ENCODE results near the gene VEZF1. TPM values are rescaled to one million over a fixed set of nuclear protein-coding genes. Genes with fewer than 3 reads are reported as not detected.
"Not testable (repeated sequence)": the region's sequence is repeated elsewhere in the genome, so short reads cannot be mapped to it uniquely, and the experiment has no call there.

VEZF1 gene
- total and polyA plus RNA-seq, 5 experiments from 2014 or later, result 41.1 to 92.8 (median 48.9) TPM

DNA sequence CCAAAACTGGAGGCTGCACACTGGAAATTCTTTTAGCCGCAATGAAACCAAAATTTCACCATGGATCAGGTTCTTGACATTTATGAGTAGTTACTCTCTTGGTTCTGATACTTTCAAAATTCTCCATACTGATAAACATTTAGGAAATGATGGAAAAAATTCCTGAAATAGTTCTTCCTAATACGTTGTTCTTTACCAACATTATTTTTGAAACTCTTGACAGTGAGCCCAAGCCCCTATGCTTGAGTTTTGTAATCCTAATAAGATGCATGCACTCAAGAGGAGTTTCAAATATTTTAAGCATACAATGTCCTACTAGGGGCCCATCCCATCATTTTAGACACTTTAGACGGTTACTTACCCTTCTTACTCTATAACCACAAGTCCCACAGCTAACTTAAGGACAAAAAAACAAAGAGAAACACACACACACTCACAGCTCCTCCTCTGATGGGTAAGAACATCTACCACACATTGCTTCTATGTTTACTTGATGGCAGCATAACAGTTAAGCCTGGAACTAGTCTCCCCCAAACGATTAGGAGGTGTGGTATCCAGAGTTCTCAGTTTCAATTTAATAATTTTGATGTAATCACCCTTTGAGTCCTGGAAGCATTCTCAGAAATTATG lies 3.7 kb downstream of the VEZF1 start:
- POLR2A ChIA-PET, result interaction anchor here (1.2 kb wide), 1 partner anchor 9 kb away, joined by 3 read pairs; no protein-coding TSS in a partner anchor
- Mint-ChIP-seq H3K4me1 (peaks cover 42 to 76% (median 72%) of the 10 kb centered on the region in 4 donors), H3K9me3 (no peaks in the 10 kb centered on the region)

DNA sequence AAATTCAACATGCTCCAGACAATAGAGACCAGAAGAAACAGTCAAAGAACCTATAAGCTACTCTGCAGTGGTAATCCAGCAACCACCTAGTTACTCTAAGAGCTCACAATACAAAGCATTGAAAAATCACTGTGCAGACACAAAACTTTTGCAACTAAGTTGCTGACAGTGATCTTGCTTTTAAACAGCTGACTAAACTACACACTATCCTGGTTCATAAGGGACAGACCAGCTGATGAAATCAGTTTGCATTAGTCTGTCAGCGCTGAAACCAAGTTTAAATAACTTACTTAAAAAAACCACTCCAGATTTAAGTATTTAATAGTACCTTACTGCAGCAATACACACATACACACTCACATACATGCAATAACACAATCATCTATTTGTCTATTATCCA lies 4.6 kb downstream of the VEZF1 start:
- no peak for ATAC-seq
- Mint-ChIP-seq H3K27ac (peak overlapping the region in 7 of 10 donors; percentile 0 to 85 (median 43)), H3K4me1 (peaks cover 40 to 73% (median 65%) of the 10 kb centered on the region in 4 donors), H3K27me3 (no peaks in the 10 kb centered on the region), H3K9me3 (no peaks in the 10 kb centered on the region), H3K4me3 (peak overlapping the region in 6 of 10 donors; percentile 43 to 94 (median 71)), H3K36me3 (peaks cover 3 to 63% (median 3%) of the 10 kb centered on the region in 3 donors)
- POLR2A ChIA-PET, result interaction anchor here (0.6 to 1.3 kb wide), 5 partner anchors 10 to 1916 kb away, joined by 3 to 10 read pairs (median 4); partner anchors contain the start of genes MRPS23 and SRSF1
- DNase-seq, result no peak

More for the DNA sequence above, 3.7 kb downstream of the VEZF1 start:
- no peak for ATAC-seq
- peaks cover 0 to 53% (median 0%) of the 10 kb centered on the region in 3 donors for H3K36me3 Mint-ChIP-seq
- DNase-seq, result no peak
- peak overlapping the region in 8 of 10 donors; percentile 15 to 86 (median 54) for H3K27ac Mint-ChIP-seq
- H3K27me3 Mint-ChIP-seq, result peaks cover 0 to 2% (median 0%) of the 10 kb centered on the region in 5 donors
- H3K4me3 Mint-ChIP-seq, result peak overlapping the region in 8 of 10 donors; percentile 28 to 94 (median 69)

DNA sequence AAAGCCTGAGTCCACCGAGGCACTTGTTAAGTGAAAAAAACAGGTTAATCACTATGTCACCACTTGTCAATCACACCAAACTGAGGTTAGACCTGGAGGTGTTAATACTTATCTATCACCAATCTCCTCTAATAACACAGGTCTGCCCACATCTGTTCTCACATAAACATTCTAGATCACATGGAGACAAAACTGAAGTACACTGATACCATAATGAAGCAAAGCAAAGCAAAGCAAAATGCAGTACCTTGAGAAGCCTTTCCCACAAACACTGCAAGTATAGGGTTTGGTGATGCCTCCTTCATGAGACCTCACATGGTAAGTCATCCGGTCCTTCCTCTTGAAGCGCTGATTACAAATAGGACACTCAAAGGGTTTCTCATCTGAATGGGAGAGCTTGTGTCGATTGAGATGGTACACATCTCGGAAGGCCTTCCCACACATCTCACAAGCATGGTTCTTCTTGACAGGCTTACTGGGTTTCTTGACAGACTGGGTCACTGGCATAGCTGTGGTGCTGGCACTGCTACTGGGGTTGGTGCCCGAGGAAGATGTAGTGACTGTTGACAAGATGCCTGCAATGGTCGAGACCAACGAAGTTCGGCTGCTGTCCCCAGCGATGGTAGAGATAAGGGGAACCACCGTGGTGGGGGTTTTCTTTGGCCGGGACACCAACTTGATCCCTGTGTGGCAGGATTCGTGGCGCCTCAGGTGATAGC lies 5.4 kb downstream of the VEZF1 start:
- ATAC-seq (no peak), DNase-seq (no peak)
- Mint-ChIP-seq H3K4me3 (peak overlapping the region in 9 of 10 donors; percentile 1 to 91 (median 40)), H3K9me3 (no peaks in the 10 kb centered on the region), H3K27ac (peak overlapping the region in 9 of 10 donors; percentile 1 to 72 (median 42)), H3K27me3 (no peaks in the 10 kb centered on the region), H3K36me3 (peaks cover 3 to 70% (median 8%) of the 10 kb centered on the region in 3 donors), H3K4me1 (peaks cover 40 to 72% (median 67%) of the 10 kb centered on the region in 4 donors)
- POLR2A ChIA-PET, result interaction anchor here (0.6 to 1.3 kb wide), 5 partner anchors 11 to 1917 kb away, joined by 3 to 10 read pairs (median 4); partner anchors contain the start of genes MRPS23 and SRSF1

DNA sequence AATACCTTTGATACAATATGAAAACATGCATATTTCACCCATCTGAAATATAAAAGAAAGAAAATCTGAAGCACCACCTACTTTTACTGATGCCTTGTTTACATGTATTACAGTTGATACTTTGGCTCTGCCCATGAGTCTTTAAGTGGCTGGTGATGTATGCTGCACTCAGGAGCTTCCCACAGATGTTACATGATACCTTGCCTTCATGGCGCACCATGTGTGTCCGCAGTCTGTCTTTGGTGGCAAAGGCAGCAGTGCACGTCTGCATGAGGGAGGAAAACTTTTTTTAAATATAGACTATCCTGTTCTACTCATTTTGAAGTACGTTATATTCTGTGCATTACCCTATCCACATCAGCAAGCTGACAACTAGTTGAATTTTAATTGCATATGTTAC lies 7.5 kb downstream of the VEZF1 start:
- H3K27me3 Mint-ChIP-seq, result no peaks in the 10 kb centered on the region
- H3K9me3 Mint-ChIP-seq, result no peaks in the 10 kb centered on the region
- no peak overlapping the region for H3K4me3 Mint-ChIP-seq
- DNase-seq (no peak), ATAC-seq (no peak)
- POLR2A ChIA-PET, result no interaction called here
- peaks cover 11 to 91% (median 20%) of the 10 kb centered on the region in 3 donors for H3K36me3 Mint-ChIP-seq
- H3K27ac Mint-ChIP-seq, result peak overlapping the region in 3 of 10 donors; percentile 2 to 54 (median 15)
- peaks cover 32 to 59% (median 56%) of the 10 kb centered on the region in 4 donors for H3K4me1 Mint-ChIP-seq

DNA sequence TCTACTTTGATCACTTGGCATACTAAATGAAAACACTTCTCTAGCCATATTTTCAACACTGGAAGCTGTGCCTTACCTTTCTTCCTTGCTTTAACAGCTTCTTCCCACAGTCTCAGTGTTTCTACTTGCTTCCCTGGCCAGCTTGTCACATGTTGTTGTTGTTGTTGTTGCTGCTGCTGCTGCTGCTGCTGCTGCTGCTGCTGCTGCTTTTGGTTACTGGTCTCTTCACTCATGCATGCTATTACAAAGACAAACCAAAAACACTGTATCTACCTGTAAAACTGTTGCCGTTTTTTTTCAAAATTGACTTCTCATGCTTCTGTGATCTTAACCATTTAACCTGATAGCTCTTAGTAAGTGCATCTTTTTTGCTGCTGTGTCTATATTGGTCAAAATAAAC lies 9.0 kb downstream of the VEZF1 start:
- Mint-ChIP-seq H3K27me3 (no peaks in the 10 kb centered on the region), H3K27ac (peak overlapping the region in 6 of 10 donors; percentile 2 to 89 (median 52)), H3K36me3 (peaks cover 11 to 95% (median 20%) of the 10 kb centered on the region in 3 donors), H3K9me3 (no peaks in the 10 kb centered on the region), H3K4me1 (peaks cover 24 to 45% (median 42%) of the 10 kb centered on the region in 4 donors), H3K4me3 (no peak overlapping the region)
- no peak for DNase-seq
- POLR2A ChIA-PET, result interaction anchor here (0.6 to 1.2 kb wide), 2 partner anchors 20 to 124 kb away, joined by 3 to 8 read pairs; no protein-coding TSS in a partner anchor
- no peak for ATAC-seq

DNA sequence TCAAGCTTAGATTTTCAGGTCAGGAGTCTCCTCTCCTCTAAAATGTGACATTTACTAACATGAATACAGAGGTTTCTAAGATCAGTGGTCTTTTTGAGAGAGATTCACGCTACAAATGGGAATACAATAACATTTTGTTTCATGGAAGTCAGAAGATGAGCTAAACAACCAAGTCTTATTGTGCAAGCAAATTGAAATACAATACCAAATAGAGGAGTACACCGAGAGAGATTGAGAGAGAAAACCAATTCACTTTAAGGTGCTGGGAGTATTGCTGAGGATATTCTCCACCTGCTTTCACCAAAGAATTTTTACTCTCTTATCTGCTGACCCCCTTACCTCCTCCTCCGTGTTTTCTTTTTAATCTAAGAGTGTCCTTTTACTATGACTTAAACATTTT lies 11.5 kb downstream of the VEZF1 start:
- DNase-seq (no peak), ATAC-seq (no peak)
- Mint-ChIP-seq H3K4me1 (peaks cover 6 to 20% (median 17%) of the 10 kb centered on the region in 4 donors), H3K27ac (peak overlapping the region in 4 of 10 donors; percentile 27 to 60 (median 47)), H3K36me3 (peaks cover 11 to 95% (median 23%) of the 10 kb centered on the region in 3 donors), H3K9me3 (no peaks in the 10 kb centered on the region), H3K27me3 (no peaks in the 10 kb centered on the region), H3K4me3 (no peak overlapping the region)
- POLR2A ChIA-PET, result interaction anchor here (1.2 to 1.3 kb wide), 2 partner anchors 8 to 31 kb away, joined by 3 to 6 read pairs; no protein-coding TSS in a partner anchor

DNA sequence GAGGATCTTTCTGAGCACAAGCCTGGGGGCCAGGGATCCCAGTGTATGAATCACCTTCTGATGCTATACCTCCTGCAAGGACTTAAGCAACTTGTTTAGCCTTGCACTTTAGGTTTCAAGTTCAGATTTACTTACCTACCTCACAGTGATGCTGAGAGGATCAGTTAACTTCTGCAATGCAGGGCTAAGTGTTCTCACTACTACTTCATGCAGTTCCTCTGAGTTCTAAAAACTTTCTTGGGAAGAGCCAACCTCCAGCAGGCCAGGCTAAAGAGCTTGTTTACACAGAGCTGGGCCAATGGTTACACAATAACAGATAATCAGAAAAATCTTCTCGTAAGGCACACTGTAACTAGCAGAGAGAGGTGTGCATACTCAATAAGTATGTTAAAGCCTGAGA lies 13.0 kb downstream of the VEZF1 start:
- Mint-ChIP-seq H3K4me3 (no peak overlapping the region), H3K27me3 (no peaks in the 10 kb centered on the region), H3K4me1 (peaks cover 4 to 9% (median 5%) of the 10 kb centered on the region in 4 donors), H3K27ac (peak overlapping the region in 3 of 10 donors; percentile 19 to 81 (median 53)), H3K9me3 (no peaks in the 10 kb centered on the region), H3K36me3 (peaks cover 11 to 81% (median 23%) of the 10 kb centered on the region in 3 donors)
- POLR2A ChIA-PET, result interaction anchor here (0.6 to 1.2 kb wide), 2 partner anchors 10 to 24 kb away, joined by 3 to 4 read pairs; no protein-coding TSS in a partner anchor
- DNase-seq (no peak), ATAC-seq (no peak)

DNA sequence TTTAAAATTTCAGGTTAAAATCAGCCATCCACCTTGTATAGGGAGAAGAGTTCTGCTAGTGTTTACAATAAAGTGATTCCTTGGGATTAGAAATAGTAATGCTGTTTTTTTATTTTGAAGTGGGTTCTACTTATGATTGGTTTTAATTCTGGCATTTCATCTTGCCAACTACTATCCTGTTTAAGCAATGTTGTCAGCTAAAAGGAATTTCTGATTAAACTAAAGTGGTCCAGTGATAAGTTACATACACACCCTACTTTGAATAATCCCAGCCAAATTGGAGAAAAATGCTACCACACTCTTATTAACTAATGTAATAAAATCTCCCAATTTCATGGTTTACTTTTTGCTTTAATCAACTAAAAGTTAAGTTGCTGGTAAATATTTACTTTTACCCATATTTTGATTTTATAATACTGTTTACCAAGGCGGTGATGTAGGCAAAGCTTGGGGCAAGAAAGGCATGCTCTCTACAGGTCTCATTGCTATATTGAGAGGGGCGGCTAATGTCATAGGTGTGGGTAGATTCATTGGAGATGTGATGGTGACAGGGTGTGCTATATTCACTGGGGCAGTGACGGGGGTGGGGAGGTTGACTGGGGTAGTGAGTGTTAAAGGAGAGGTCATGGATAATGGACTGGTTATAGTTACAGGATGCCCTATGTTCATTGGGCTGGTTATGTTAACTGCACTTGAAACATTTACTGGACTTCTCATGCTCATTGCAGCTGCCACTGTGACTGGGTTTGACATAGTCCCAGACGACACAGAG lies 13.8 kb downstream of the VEZF1 start:
- ATAC-seq, POLR2A ChIA-PET, DNase-seq, H3K27me3 Mint-ChIP-seq, H3K4me3 Mint-ChIP-seq, H3K4me1 Mint-ChIP-seq, H3K9me3 Mint-ChIP-seq: not testable (repeated sequence)
- H3K27ac Mint-ChIP-seq, result peak overlapping the region in 3 of 10 donors; percentile 27 to 75 (median 28)
- H3K36me3 Mint-ChIP-seq, result peaks cover 11 to 73% (median 23%) of the 10 kb centered on the region in 3 donors

DNA sequence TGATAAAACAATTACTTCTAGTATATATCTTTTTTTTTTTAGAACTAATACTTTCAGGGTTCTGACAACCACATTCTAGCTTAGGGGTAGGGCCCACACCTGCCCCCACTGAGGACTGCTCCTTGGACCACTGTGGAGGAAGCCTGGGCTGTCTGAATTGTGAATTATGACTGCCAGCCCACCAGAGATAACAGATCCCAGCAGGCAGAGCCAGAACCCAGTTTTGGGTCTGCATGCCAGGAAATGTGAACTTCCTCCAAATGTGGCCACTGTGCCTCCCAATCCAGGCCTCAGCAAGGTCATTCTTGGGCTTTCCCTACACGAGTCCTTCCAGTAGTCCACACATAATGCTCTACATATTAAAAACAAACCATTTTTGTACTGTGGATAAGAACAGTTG lies 15.9 kb downstream of the VEZF1 start:
- H3K27me3 Mint-ChIP-seq, result no peaks in the 10 kb centered on the region
- DNase-seq (no peak), ATAC-seq (no peak)
- no peak overlapping the region for H3K4me3 Mint-ChIP-seq
- H3K4me1 Mint-ChIP-seq, result peaks cover 0 to 5% (median under 1%) of the 10 kb centered on the region in 4 donors
- POLR2A ChIA-PET, result interaction anchor here (1.4 kb wide), 1 partner anchor 14 kb away, joined by 5 read pairs; no protein-coding TSS in a partner anchor
- no peaks in the 10 kb centered on the region for H3K9me3 Mint-ChIP-seq
- H3K36me3 Mint-ChIP-seq, result peaks cover 8 to 53% (median 15%) of the 10 kb centered on the region in 3 donors
- peak overlapping the region in 1 of 10 donors; percentile 60 for H3K27ac Mint-ChIP-seq

DNA sequence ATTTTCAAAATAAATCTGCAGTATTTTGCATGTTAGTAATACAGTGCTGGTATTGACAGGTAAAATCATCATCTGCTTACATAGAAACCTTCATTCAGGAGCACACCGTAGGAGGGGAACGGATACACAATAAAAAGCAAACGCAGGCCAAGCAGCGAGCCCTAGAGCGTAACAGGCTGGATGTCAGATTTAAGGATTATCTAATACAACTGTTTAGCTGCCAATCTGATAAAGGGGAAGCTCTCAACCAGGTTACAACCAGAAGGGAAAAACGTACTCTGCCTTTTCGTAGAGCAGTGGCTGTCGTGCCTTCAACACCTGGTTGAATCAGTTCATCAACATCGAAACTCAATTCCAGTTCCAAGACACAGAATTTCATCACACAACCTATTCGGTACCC lies 16.5 kb downstream of the VEZF1 start:
- H3K4me3 Mint-ChIP-seq, result no peak overlapping the region
- H3K4me1 Mint-ChIP-seq, result peaks cover 0 to 5% (median under 1%) of the 10 kb centered on the region in 4 donors
- no peaks in the 10 kb centered on the region for H3K27me3 Mint-ChIP-seq
- ATAC-seq (no peak), DNase-seq (no peak)
- H3K36me3 Mint-ChIP-seq, result peaks cover 3 to 48% (median 11%) of the 10 kb centered on the region in 3 donors
- H3K9me3 Mint-ChIP-seq, result no peaks in the 10 kb centered on the region
- POLR2A ChIA-PET, result interaction anchor here (1.4 kb wide), 1 partner anchor 15 kb away, joined by 5 read pairs; no protein-coding TSS in a partner anchor
- H3K27ac Mint-ChIP-seq, result peak overlapping the region in 2 of 10 donors; percentile 37 to 51

DNA sequence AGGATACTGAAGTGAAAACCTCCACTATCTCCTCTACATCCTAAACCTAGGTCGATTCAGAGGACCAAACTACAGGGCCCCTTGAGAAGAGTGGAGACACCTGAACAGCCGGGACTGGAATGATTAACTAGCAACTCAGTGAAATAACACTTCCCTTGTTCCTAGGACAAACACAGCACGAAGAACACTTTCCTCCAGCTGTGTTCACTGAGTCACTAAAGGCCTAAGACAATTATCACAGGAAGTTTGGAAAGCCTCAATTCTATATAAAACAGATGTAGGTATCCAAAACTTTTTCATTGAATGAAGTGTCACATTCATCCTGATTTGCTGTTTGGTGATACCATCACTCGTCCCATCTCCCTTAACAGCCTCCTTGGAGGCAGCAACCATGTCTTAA lies 17.3 kb downstream of the VEZF1 start:
- ATAC-seq (no peak), DNase-seq (no peak)
- no peaks in the 10 kb centered on the region for H3K9me3 Mint-ChIP-seq
- H3K27ac Mint-ChIP-seq, result peak overlapping the region in 1 of 10 donors; percentile 51
- H3K4me1 Mint-ChIP-seq, result no peaks in the 10 kb centered on the region
- H3K4me3 Mint-ChIP-seq, result no peak overlapping the region
- H3K27me3 Mint-ChIP-seq, result no peaks in the 10 kb centered on the region
- POLR2A ChIA-PET, result interaction anchor here (0.6 kb wide), 1 partner anchor 24 kb away, joined by 3 read pairs; no protein-coding TSS in a partner anchor
- H3K36me3 Mint-ChIP-seq, result peaks cover 0 to 39% (median 3%) of the 10 kb centered on the region in 3 donors

DNA sequence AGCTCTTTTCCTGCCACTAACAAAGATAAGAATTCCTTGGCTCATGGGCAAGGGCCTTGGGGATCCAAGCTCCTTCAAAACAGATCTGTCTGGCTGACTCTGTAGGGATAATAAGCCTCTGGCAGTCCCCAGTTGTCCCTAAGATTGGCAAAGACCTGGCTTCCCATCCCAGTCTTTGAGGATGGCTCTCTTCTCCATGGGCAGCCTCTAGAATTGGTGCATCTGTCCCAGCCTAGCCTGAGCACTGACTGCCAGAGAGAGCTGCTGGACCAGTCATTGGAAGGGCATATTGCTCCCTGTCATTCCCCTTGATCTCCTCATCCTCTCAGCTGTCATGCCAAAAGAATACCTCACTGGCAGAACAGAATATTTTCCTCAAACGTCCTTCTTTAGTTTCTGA lies 19.6 kb downstream of the VEZF1 start:
- no peaks in the 10 kb centered on the region for H3K27me3 Mint-ChIP-seq
- no peak for DNase-seq
- H3K4me3 Mint-ChIP-seq, result no peak overlapping the region
- no peaks in the 10 kb centered on the region for H3K4me1 Mint-ChIP-seq
- no peak for ATAC-seq
- H3K27ac Mint-ChIP-seq, result peak overlapping the region in 2 of 10 donors; percentile 37 to 63
- no peaks in the 10 kb centered on the region for H3K9me3 Mint-ChIP-seq
- peaks cover 0 to 16% (median 3%) of the 10 kb centered on the region in 3 donors for H3K36me3 Mint-ChIP-seq
- POLR2A ChIA-PET, result no interaction called here
